ENCODE measurements around the gene DHDH.

- TF ChIP-seq POLR2AphosphoS5 (IDR thresholded peaks at IDR 0.05; ENCODE audit: low read depth, low read length), result no peak
- no peak for TF ChIP-seq TAF1 (IDR thresholded peaks at IDR 0.05; ENCODE audit: borderline replicate concordance, insufficient read depth, low read length)
- no peak for TF ChIP-seq REST (IDR thresholded peaks at IDR 0.05; ENCODE audit: insufficient read depth in 1 of 2, low read depth in 2 of 2, low read length in 2 of 2)
- TF ChIP-seq SIN3A (IDR thresholded peaks at IDR 0.05; ENCODE audit: borderline replicate concordance, insufficient read depth, low read length), result no peak
- TF ChIP-seq FOXP2 (optimal IDR thresholded peaks at IDR 0.05; ENCODE audit: borderline replicate concordance, extremely low read depth, extremely low read length, insufficient read depth), result no peak
These were observed 13.2 kb downstream of the DHDH start for GRCh38 chr19:48946463-48947257.
